PC-9 (cell line): ENCODE results near the gene SLC26A11.

Experiments used
- EZH2 ChIP-seq: fragments of 200-600 bp; sonication (generic); IDR thresholded peaks from 2 replicates; pipeline ENCODE4 v1.8.0; 2017; ENCODE audit warnings: antibody characterized with exemption, low read depth
- TF ChIP-seq, protein P1 (sequence below): fragments of 200-600 bp; sonication (generic); conservative IDR thresholded peaks from 2 replicates; pipeline ENCODE4 v1.6.1; 2017; ENCODE audit warnings: mixed run types, antibody characterized with exemption, mild to moderate bottlenecking, moderate library complexity

GRCh38 chr17:80287038-80287437 is 66.8 kb downstream of the SLC26A11 start:
- TF ChIP-seq, protein P1, sequence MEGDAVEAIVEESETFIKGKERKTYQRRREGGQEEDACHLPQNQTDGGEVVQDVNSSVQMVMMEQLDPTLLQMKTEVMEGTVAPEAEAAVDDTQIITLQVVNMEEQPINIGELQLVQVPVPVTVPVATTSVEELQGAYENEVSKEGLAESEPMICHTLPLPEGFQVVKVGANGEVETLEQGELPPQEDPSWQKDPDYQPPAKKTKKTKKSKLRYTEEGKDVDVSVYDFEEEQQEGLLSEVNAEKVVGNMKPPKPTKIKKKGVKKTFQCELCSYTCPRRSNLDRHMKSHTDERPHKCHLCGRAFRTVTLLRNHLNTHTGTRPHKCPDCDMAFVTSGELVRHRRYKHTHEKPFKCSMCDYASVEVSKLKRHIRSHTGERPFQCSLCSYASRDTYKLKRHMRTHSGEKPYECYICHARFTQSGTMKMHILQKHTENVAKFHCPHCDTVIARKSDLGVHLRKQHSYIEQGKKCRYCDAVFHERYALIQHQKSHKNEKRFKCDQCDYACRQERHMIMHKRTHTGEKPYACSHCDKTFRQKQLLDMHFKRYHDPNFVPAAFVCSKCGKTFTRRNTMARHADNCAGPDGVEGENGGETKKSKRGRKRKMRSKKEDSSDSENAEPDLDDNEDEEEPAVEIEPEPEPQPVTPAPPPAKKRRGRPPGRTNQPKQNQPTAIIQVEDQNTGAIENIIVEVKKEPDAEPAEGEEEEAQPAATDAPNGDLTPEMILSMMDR, result no peak
- TF ChIP-seq EZH2, result no peak
